KMS-11 (cell line): ENCODE measurements around the gene TMEM163.

Experiments
- H2AFZ ChIP-seq: fragments of 200-600 bp; sonication (generic); 2 replicates; pipeline ENCODE4 v1.6.1; 2016; ENCODE audit warnings: antibody characterized with exemption, mixed run types, low read depth
- H3K27ac ChIP-seq: fragments of 200-600 bp; sonication (generic); 2 replicates; pipeline ENCODE4 v1.6.1; 2016; ENCODE audit warnings: mild to moderate bottlenecking, mixed run types
- H3K27me3 ChIP-seq: fragments of 200-600 bp; sonication (generic); 2 replicates; pipeline ENCODE4 v1.6.1; 2017; ENCODE audit warnings: mild to moderate bottlenecking, low read depth, mixed run types, moderate library complexity; ENCODE audit not compliant: insufficient read depth
- H3K36me3 ChIP-seq: fragments of 200-600 bp; sonication (generic); 2 replicates; pipeline ENCODE4 v1.6.1; 2017; ENCODE audit warnings: mild to moderate bottlenecking, mixed run types; ENCODE audit not compliant: insufficient read depth
- H3K4me1 ChIP-seq: fragments of 200-600 bp; sonication (generic); 2 replicates; pipeline ENCODE4 v1.6.1; 2016; ENCODE audit warnings: mild to moderate bottlenecking, low read depth, mixed run types; ENCODE audit not compliant: poor library complexity, severe bottlenecking
- H3K4me2 ChIP-seq: fragments of 200-600 bp; sonication (generic); 2 replicates; pipeline ENCODE4 v1.7.0; 2016; ENCODE audit warnings: mild to moderate bottlenecking, mixed run types
- H3K4me3 ChIP-seq: fragments of 200-600 bp; sonication (generic); IDR thresholded peaks from 2 replicates; pipeline ENCODE4 v1.6.1; 2017; ENCODE audit warnings: low read depth, low read length, mixed read lengths; ENCODE audit not compliant: insufficient read depth
- H3K79me2 ChIP-seq: fragments of 200-600 bp; sonication (generic); 2 replicates; pipeline ENCODE4 v1.6.1; 2016; ENCODE audit warnings: low read depth, mixed run types; ENCODE audit not compliant: insufficient read depth
- H3K9ac ChIP-seq: fragments of 200-600 bp; sonication (generic); 2 replicates; pipeline ENCODE4 v1.6.1; 2016; ENCODE audit warnings: mild to moderate bottlenecking, mixed run types
- H4K20me1 ChIP-seq: fragments of 200-600 bp; sonication (generic); 2 replicates; pipeline ENCODE4 v1.6.1; 2016; ENCODE audit warnings: mild to moderate bottlenecking, mixed run types; ENCODE audit not compliant: insufficient read depth
- CTCF ChIP-seq: fragments of 200-600 bp; sonication (generic); conservative IDR thresholded peaks from 2 replicates; pipeline ENCODE4 v1.6.1; 2017; ENCODE audit warnings: low read depth, mild to moderate bottlenecking, antibody characterized with exemption, low read length, moderate library complexity, mixed read lengths

TMEM163 gene

GRCh38 chr2:134455426-134455825, 263.4 kb downstream of the TMEM163 start:
- no peaks in the 10 kb centered on the region for H3K36me3 ChIP-seq
- H3K4me2 ChIP-seq = no peak overlapping the region
- H4K20me1 ChIP-seq = no peaks in the 10 kb centered on the region
- no peak overlapping the region for H2AFZ ChIP-seq
- no peaks in the 10 kb centered on the region for H3K27me3 ChIP-seq
- TF ChIP-seq CTCF = no peak
- H3K4me3 ChIP-seq = no peak overlapping the region
- no peaks in the 10 kb centered on the region for H3K79me2 ChIP-seq
- H3K27ac ChIP-seq = no peak overlapping the region
- H3K9ac ChIP-seq = no peak overlapping the region
- H3K4me1 ChIP-seq = no peaks in the 10 kb centered on the region

DNA sequence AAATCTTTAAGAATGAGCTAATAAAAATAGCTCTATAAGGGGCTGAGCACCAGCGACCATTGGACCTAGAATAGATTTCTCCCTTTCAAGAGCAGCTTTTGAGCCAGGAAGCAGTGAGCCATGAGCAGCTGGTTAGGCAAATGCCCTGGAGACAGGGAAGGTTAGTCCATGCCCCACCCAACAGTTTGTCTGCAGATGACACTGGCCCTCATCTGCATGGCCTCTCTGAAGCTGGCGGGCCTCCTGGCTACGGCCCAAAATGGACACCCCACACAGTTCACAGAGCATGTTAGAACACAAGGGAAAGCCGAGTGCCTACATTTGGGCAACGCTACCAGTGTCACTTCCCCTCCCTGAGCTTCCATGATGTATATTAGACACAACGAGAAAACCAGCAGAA, 263.9 kb downstream of the TMEM163 start:
- Histone ChIP-seq H3K9ac (no peak overlapping the region), H3K27ac (no peak overlapping the region), H3K4me2 (no peak overlapping the region), H3K36me3 (no peaks in the 10 kb centered on the region), H2AFZ (no peak overlapping the region), H3K4me1 (no peaks in the 10 kb centered on the region), H3K79me2 (no peaks in the 10 kb centered on the region), H3K4me3 (no peak overlapping the region), H3K27me3 (no peaks in the 10 kb centered on the region), H4K20me1 (no peaks in the 10 kb centered on the region)
- no peak for TF ChIP-seq CTCF

DNA sequence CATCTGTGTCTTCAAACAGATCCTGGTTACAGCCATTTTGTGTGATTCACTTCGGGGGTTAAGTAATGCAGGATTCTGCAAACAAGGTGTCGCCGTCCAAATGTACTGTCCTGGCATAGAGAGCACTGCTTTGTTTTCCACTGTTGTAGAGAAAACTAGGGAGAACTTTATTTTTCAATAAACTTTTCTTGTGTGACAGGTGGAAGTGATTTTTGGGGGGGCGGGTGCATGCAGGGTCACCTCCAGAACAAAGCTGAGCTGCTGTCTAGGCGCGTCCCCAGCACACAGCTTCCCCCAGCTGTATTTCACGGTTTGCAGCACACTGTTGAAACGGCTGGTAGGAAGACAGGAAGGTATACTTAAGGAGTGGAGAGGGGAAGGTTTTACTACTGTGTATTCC, 264.4 kb downstream of the TMEM163 start:
- no peaks in the 10 kb centered on the region for H4K20me1 ChIP-seq
- no peak overlapping the region for H3K4me3 ChIP-seq
- H3K4me2 ChIP-seq = no peak overlapping the region

GRCh38 chr2:134453973-134454372, 264.8 kb downstream of the TMEM163 start:
- Histone ChIP-seq H3K9ac (no peak overlapping the region), H4K20me1 (no peaks in the 10 kb centered on the region), H3K36me3 (no peaks in the 10 kb centered on the region), H3K79me2 (no peaks in the 10 kb centered on the region), H3K4me2 (no peak overlapping the region), H2AFZ (no peak overlapping the region), H3K4me1 (no peaks in the 10 kb centered on the region), H3K27ac (no peak overlapping the region), H3K27me3 (no peaks in the 10 kb centered on the region), H3K4me3 (no peak overlapping the region)
- TF ChIP-seq CTCF = no peak

More for the DNA sequence above, 264.4 kb downstream of the TMEM163 start:
- H3K9ac ChIP-seq = no peak overlapping the region
- no peaks in the 10 kb centered on the region for H3K36me3 ChIP-seq
- H3K27ac ChIP-seq = no peak overlapping the region
- no peak overlapping the region for H2AFZ ChIP-seq
- H3K79me2 ChIP-seq = no peaks in the 10 kb centered on the region
- H3K4me1 ChIP-seq = no peaks in the 10 kb centered on the region
- no peaks in the 10 kb centered on the region for H3K27me3 ChIP-seq
- no peak for TF ChIP-seq CTCF

DNA sequence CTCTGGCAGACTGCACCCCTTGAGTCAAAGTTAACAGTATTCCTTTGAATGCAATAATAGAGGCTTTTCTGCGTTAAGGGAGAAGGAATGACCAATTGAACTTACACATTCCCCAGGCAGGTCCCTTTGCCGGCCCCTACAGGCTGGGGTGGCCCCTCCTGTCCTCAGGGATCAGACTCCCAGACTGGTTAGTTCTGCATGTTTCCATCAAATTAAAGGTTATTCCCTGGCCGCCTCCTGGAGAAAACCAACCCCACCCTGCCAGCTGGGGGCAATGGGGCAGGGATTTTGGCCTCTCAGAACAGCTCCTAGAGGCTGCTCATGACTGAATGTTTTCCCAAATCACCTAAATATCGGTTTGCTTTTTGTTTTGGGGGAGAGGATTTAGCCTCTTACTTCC, 265.3 kb downstream of the TMEM163 start:
- Histone ChIP-seq H2AFZ (no peak overlapping the region), H3K9ac (no peak overlapping the region), H3K4me1 (no peaks in the 10 kb centered on the region), H3K27ac (no peak overlapping the region), H3K36me3 (no peaks in the 10 kb centered on the region), H3K4me2 (no peak overlapping the region), H3K4me3 (no peak overlapping the region), H3K27me3 (no peaks in the 10 kb centered on the region), H4K20me1 (no peaks in the 10 kb centered on the region), H3K79me2 (no peaks in the 10 kb centered on the region)
- TF ChIP-seq CTCF = no peak
